Activated naive CD8-positive, alpha-beta T cell (primary cell): Measurements from ENCODE around the gene LCE1F.

Experiments used
- H3K27ac Mint-ChIP-seq: one replicate; pipeline ENCODE4 v1.8.0; 2021; ENCODE audit warnings: mixed read lengths
- H3K27me3 Mint-ChIP-seq: one replicate; pipeline ENCODE4 v1.8.0; 2021; ENCODE audit warnings: mixed read lengths
- H3K36me3 Mint-ChIP-seq: one replicate; pipeline ENCODE4 v1.8.0; 2021; ENCODE audit warnings: mixed read lengths
- H3K4me1 Mint-ChIP-seq: one replicate; pipeline ENCODE4 v1.8.0; 2021; ENCODE audit warnings: low read depth, mixed read lengths
- H3K4me3 Mint-ChIP-seq: one replicate; pipeline ENCODE4 v1.8.0; 2021; ENCODE audit warnings: mild to moderate bottlenecking, mixed read lengths
- H3K9me3 Mint-ChIP-seq: one replicate; pipeline ENCODE4 v1.8.0; 2021; ENCODE audit warnings: low read depth, mixed read lengths

Gene LCE1F

DNA sequence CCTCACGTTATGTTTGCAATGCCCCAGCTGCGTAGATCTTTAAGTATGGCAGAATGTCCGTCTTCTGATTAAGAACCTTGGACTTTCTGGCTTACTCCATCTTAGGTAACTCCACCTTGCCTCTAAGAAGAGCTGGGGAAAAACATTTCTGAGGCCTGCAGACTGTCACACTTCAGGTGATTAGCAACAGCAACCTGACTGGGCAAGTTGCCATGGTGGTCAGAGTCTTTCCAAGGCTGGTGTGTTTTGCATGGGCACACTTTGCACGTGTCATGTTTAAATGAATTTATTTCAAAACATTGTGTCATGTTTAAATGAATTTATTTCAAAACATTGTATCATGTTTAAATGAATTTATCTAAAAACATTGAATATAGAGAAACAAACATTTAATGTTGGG is 16.3 kb upstream of the LCE1F start:
- H3K36me3 Mint-ChIP-seq, result no peaks in the 10 kb centered on the region
- peaks cover 10% of the 10 kb centered on the region for H3K27me3 Mint-ChIP-seq
- no peak overlapping the region for H3K27ac Mint-ChIP-seq
- no peaks in the 10 kb centered on the region for H3K9me3 Mint-ChIP-seq
- no peak overlapping the region for H3K4me3 Mint-ChIP-seq
- H3K4me1 Mint-ChIP-seq, result no peaks in the 10 kb centered on the region

DNA sequence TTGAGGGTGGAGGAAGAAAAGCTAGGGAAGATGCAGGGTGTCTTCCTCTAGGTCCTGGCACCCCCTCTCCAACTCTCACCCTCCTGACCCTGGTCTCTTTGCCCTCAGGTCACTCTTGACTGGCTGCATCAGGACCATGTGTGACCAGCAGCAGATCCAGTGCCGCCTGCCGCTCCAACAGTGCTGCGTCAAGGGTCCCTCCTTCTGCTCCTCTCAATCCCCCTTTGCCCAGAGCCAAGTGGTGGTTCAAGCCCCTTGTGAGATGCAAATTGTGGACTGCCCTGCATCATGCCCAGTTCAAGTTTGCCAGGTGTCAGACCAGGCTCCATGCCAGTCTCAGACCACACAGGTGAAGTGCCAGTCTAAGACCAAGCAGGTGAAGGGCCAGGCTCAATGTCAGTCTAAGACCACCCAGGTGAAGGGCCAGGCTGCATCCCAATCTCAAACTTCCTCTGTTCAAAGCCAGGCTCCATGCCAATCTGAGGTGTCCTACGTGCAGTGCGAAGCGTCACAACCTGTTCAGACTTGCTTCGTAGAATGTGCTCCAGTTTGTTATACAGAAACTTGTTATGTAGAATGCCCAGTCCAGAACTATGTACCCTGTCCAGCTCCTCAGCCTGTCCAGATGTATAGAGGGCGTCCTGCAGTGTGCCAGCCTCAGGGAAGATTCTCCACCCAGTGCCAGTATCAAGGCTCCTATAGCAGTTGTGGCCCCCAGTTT is 15.3 kb upstream of the LCE1F start:
- H3K9me3 Mint-ChIP-seq, result no peaks in the 10 kb centered on the region
- H3K36me3 Mint-ChIP-seq, result no peaks in the 10 kb centered on the region
- H3K4me3 Mint-ChIP-seq, result no peak overlapping the region
- no peaks in the 10 kb centered on the region for H3K4me1 Mint-ChIP-seq
- H3K27me3 Mint-ChIP-seq, result peaks cover 9% of the 10 kb centered on the region
- H3K27ac Mint-ChIP-seq, result no peak overlapping the region

DNA sequence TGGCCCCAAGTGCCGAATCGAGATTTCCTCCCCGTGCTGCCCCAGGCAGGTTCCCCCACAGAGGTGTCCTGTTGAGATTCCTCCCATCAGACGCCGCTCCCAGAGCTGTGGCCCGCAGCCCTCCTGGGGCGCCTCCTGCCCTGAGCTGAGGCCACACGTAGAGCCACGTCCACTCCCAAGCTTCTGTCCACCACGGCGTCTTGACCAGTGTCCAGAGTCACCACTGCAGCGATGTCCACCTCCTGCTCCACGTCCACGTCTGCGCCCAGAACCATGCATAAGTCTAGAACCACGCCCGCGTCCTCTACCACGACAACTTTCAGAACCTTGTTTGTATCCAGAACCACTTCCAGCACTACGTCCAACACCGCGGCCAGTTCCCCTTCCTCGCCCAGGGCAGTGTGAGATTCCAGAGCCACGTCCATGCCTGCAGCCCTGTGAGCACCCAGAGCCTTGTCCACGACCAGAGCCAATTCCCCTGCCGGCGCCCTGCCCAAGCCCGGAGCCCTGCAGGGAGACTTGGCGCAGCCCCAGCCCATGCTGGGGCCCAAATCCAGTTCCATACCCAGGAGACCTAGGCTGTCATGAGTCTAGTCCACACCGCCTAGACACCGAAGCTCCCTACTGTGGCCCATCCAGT is 14.3 kb upstream of the LCE1F start:
- Mint-ChIP-seq H3K27ac (no peak overlapping the region), H3K4me3 (no peak overlapping the region), H3K4me1 (no peaks in the 10 kb centered on the region), H3K9me3 (no peaks in the 10 kb centered on the region), H3K36me3 (no peaks in the 10 kb centered on the region), H3K27me3 (peaks cover 9% of the 10 kb centered on the region)

DNA sequence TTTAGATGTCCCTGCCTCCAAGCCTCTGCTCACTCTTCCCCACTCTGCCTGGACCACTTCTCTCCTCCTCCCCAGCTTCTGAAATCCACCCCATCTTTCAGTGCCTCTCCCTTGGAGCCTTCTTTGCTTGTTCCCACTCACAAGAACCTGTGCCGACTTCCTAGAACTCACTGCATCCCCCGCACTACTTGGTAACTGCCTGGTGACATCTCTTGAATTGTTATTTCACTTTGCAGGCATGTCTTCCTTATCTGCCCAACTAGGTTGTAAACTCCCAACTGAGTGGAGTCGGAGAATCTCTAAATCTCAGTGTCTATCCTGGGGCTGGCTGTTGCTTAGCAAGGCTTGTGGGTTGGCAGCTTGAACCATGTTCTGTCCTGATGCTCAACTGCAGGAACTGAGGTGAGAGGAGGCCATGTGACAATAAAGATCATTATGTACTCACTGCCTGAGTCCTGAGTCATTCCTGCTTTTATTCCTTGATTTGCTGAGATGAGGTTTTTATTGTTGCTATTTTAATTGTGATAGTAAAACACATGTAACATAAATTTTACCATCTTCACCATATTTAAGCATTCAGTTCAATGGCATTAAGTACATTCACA is 13.2 kb upstream of the LCE1F start:
- Mint-ChIP-seq H3K4me3 (no peak overlapping the region), H3K4me1 (no peaks in the 10 kb centered on the region), H3K9me3 (no peaks in the 10 kb centered on the region), H3K36me3 (no peaks in the 10 kb centered on the region), H3K27ac (no peak overlapping the region), H3K27me3 (peaks cover 9% of the 10 kb centered on the region)

DNA sequence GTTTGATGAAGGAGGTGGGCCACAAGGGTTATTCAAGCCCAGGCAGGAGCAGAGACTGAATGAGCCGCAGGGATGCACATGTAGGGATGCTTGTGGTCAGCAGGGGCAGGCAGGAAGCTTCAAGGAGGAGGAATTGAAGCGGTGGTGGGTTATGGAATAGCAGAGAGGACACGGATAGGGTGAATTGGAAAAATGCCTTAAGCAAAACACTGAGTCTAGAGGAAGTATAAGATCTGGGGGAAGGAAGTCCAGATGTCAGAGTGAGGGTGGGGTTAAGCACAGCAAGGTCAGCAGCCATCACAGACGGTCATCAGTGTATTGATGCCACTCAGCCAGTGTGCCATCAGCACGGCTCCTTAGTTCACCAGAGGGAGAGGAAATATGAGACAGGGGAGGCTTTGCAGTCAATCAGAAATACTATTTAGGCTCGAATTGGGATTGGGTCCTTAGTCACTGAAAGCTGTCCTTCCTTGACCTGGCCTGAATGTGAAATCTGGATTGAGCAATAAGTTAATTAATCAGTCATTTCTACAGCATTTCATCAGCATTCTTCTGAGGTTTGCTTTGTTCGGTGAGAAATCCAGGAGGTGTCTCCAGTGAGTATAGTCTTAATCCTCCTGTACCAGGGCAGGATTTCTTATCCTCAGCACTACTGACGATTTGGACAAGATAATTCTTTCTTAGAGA is 6.0 kb upstream of the LCE1F start:
- H3K4me1 Mint-ChIP-seq, result no peaks in the 10 kb centered on the region
- H3K4me3 Mint-ChIP-seq, result no peak overlapping the region
- no peak overlapping the region for H3K27ac Mint-ChIP-seq
- H3K27me3 Mint-ChIP-seq, result peaks cover 5% of the 10 kb centered on the region
- H3K9me3 Mint-ChIP-seq, result no peaks in the 10 kb centered on the region
- H3K36me3 Mint-ChIP-seq, result no peaks in the 10 kb centered on the region

DNA sequence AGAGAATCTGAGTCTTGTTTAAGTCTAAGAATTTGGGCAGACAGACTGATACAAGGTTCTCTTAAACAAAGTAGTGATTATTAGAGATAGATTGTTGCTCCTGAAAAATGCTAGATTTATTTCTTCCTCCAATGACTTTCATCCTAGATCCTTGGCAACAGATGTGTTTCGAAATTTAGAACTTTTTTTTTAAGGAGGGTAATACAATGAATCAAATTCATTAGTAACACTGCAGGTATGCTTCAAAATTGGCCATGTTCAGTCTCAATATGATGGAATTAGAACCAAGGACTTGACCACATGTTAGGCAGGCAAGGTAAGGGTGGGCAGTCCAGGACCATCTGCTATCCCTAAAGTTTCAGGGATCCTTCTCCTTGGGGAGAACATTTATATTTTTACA is 4.5 kb upstream of the LCE1F start:
- peaks cover 9% of the 10 kb centered on the region for H3K27me3 Mint-ChIP-seq
- no peaks in the 10 kb centered on the region for H3K9me3 Mint-ChIP-seq
- H3K4me3 Mint-ChIP-seq, result no peak overlapping the region
- H3K27ac Mint-ChIP-seq, result no peak overlapping the region
- no peaks in the 10 kb centered on the region for H3K4me1 Mint-ChIP-seq
- H3K36me3 Mint-ChIP-seq, result no peaks in the 10 kb centered on the region

DNA sequence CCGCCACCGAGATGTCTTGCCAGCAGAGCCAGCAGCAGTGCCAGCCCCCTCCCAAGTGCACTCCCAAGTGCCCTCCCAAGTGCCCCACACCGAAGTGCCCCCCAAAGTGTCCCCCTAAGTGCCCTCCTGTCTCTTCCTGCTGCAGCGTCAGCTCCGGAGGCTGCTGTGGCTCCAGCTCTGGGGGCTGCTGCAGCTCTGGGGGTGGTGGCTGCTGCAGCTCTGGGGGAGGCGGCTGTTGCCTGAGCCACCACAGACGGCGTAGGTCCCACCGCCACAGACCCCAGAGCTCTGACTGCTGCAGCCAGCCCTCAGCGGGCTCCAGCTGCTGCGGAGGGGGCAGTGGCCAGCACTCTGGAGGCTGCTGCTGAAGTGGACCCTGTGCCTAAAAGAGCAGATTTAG is 1.4 kb downstream of the LCE1F start:
- Mint-ChIP-seq H3K4me3 (no peak overlapping the region), H3K27ac (no peak overlapping the region), H3K9me3 (no peaks in the 10 kb centered on the region), H3K36me3 (no peaks in the 10 kb centered on the region), H3K27me3 (peaks cover 23% of the 10 kb centered on the region), H3K4me1 (no peaks in the 10 kb centered on the region)

DNA sequence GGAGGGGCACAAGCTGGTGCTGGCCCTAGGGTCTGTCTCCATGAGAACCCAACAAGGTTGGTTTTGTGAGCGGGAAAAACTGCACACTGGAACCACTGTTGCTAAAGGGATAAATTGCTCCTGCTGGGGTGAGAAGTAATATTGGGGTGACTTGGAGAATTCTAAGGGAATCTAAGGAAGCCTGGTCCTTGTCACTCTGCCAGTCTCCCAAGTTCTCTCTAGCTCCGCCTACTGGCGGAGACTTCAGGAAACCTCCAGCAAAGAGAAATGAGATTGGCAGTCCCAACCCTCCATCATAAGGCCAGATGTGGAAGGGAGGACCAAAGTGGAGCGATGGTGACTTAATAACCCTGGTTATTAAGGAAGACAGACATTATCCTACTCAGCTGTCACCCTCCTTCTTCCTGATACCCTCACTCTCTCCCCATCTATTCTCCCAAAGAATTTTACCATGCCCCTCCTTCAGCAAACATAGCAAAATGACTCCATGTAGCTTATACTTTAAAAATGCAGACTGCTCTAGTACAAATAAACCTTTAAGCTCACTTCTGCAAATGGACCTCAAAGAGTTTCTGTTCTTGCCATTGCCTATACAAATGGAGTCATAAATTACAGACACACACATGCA is 2.7 kb downstream of the LCE1F start:
- H3K9me3 Mint-ChIP-seq, result no peaks in the 10 kb centered on the region
- no peak overlapping the region for H3K27ac Mint-ChIP-seq
- H3K36me3 Mint-ChIP-seq, result no peaks in the 10 kb centered on the region
- H3K27me3 Mint-ChIP-seq, result peaks cover 23% of the 10 kb centered on the region
- no peaks in the 10 kb centered on the region for H3K4me1 Mint-ChIP-seq
- no peak overlapping the region for H3K4me3 Mint-ChIP-seq

DNA sequence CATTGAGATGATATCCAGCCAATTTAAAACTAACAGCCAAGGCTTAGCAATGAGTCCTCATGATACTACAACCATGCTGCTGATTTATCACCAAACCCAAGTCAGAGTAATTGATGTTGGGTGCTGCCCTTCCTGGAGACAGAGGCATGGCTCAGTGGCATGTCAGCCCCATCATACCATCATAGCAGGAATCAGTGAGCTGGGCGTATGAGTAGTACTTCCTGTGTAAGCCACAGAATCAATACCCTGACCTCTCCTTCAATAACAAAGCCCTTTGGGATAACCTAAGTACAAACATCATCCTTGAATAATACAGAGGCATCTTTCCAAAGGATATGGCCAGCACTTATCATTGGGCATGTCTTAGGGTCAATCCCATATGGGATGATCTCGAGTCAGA is 8.2 kb downstream of the LCE1F start:
- Mint-ChIP-seq H3K4me3 (no peak overlapping the region), H3K9me3 (no peaks in the 10 kb centered on the region), H3K27me3 (peaks cover 28% of the 10 kb centered on the region), H3K27ac (no peak overlapping the region), H3K36me3 (no peaks in the 10 kb centered on the region), H3K4me1 (no peaks in the 10 kb centered on the region)

DNA sequence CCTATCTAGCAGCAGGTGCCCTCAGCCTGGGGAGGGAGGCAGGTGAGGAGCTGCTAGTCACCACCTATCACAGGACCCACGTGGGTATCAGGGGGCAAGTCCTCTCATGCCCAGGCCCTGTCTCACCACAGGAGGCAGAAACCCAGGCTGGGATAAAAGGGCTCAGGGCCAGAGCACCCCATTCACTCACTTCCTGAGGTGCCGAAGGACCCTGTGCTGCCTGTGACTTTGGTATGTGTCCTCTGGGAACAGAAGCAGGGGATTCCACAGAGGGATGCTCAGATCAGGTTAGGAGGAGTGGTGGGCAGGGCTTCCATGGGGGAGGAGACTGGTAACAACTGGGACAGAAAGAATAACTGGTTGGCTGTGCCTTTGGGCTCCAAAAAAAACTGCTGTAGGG is 11.1 kb downstream of the LCE1F start, which contains the start of gene LCE1E:
LCE1E (plus strand) TSS at position 181 of the 400 bp plus-strand sequence. CDS start 1,043 bp downstream, outside the sequence.
- Mint-ChIP-seq H3K4me3 (no peak within 1 kb of the TSS), H3K9me3 (no peaks in the 10 kb centered on the region), H3K4me1 (no peaks in the 10 kb centered on the region), H3K27ac (no peak within 1 kb of the TSS), H3K36me3 (no peaks in the 10 kb centered on the region), H3K27me3 (peaks cover 21% of the 10 kb centered on the region)

DNA sequence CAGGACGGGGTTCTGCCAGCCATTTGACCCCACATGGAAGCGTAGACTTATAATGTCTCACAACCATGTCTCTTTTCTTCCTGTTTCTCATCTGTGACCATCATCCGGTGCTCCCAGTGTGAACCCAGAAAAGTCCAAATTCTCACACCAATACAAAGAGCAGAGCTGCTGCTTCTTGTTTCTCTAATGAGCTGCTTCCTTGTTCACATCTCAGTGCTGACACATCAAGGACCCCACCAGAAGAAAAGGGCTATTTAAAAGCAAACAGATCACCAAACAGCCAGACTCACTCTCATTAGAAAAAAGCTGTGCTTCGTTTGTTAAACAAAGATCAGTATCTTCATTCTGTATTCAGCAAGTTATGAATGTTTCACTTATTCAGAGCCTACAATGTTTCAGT is 20.7 kb downstream of the LCE1F start:
- Mint-ChIP-seq H3K9me3 (no peaks in the 10 kb centered on the region), H3K27ac (no peak overlapping the region), H3K36me3 (no peaks in the 10 kb centered on the region), H3K4me1 (no peaks in the 10 kb centered on the region), H3K27me3 (peaks cover 8% of the 10 kb centered on the region), H3K4me3 (no peak overlapping the region)

DNA sequence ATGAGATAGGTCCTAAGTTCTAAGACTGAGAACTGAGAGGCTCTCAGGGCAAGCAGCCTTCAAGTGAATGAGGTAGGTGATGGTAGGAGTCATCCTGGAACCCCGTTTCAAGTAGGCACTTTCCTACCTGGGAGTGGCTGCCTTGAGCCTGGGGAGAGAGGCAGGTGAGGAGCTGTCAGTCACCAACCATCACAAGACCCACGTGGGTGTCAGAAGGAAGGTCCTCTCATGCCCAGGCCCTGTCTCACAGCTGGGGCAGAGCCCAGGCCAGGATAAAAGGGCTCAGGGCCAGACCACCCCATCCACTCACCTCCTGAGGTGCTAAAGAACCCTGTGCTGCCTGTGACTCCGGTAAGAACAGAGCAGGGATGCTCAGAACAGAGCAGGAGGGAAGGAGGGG is 21.5 kb downstream of the LCE1F start, which contains the start of gene LCE1D:
LCE1D (plus strand) TSS at position 301 of the 400 bp plus-strand sequence. CDS start 1,074 bp downstream, outside the sequence.
- no peaks in the 10 kb centered on the region for H3K9me3 Mint-ChIP-seq
- no peak within 1 kb of the TSS for H3K27ac Mint-ChIP-seq
- no peak within 1 kb of the TSS for H3K4me3 Mint-ChIP-seq
- peaks cover 12% of the 10 kb centered on the region for H3K27me3 Mint-ChIP-seq
- no peaks in the 10 kb centered on the region for H3K36me3 Mint-ChIP-seq
- H3K4me1 Mint-ChIP-seq, result no peaks in the 10 kb centered on the region

DNA sequence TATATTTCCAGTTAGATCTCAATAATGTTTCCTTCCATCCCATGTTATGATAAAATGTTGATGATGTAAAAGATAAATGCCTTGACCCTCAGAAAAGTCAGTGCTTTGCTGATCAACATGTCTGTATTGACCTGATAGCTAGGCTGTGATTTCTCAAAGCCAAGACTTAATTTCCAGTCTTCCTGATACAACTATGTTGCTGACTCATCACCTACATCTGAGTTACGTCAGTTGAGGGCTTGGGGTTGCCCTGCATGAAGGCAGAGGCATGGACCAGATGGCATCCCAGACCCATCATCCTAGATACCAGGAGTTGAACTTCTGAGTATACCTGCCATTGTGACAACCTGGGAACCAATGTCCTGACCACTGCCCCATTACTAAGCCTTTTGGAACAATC is 26.4 kb downstream of the LCE1F start:
- H3K27me3 Mint-ChIP-seq, result peaks cover 24% of the 10 kb centered on the region
- H3K9me3 Mint-ChIP-seq, result no peaks in the 10 kb centered on the region
- no peaks in the 10 kb centered on the region for H3K4me1 Mint-ChIP-seq
- no peak overlapping the region for H3K4me3 Mint-ChIP-seq
- no peaks in the 10 kb centered on the region for H3K36me3 Mint-ChIP-seq
- no peak overlapping the region for H3K27ac Mint-ChIP-seq

DNA sequence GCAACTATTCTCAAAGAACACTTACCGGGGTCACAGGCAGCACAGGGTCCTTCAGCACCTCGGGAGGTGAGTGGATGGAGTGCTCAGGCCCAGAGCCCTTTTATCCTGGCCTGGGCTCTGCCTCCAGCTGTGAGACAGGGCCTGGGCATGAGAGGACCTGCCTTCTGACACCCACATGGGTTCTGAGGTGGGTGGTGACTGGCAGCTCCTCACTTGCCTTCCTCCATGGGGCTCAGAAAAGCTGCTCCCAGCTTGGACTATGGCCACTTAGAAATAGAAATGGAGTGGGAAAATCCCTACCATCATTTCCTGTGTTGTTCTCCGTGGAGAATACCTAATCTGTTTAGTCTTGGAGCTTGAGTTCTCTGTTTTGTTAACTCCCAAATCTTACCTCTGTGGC is 31.6 kb downstream of the LCE1F start, which contains the start of gene LCE1C:
LCE1C (minus strand) TSS at position 76 of the 400 bp plus-strand sequence. CDS start 1,173 bp downstream, outside the sequence.
- Mint-ChIP-seq H3K27me3 (peaks cover 19% of the 10 kb centered on the region), H3K4me3 (no peak within 1 kb of the TSS), H3K36me3 (no peaks in the 10 kb centered on the region), H3K9me3 (peaks cover 3% of the 10 kb centered on the region), H3K27ac (no peak within 1 kb of the TSS), H3K4me1 (no peaks in the 10 kb centered on the region)
